HUES48 (cell line): ENCODE data around the gene GPANK1.
A peak's percentile ranks its signal among the peaks of the same experiment; 100 is the strongest.

Source experiments
- H3K27ac ChIP-seq: one replicate; pipeline ENCODE4 v1.7.0; 2013; ENCODE audit warnings: low read depth, low read length, inconsistent platforms
- H3K27me3 ChIP-seq: 2 replicates; pipeline ENCODE4 v1.6.1; 2013; ENCODE audit warnings: mild to moderate bottlenecking, low read length; ENCODE audit not compliant: control insufficient read depth, insufficient read depth
- H3K36me3 ChIP-seq: 2 replicates; pipeline ENCODE4 v1.6.1; 2013; ENCODE audit warnings: low read length; ENCODE audit not compliant: control insufficient read depth, insufficient read depth
- H3K4me1 ChIP-seq: 2 replicates; pipeline ENCODE4 v1.6.1; 2013; ENCODE audit warnings: mild to moderate bottlenecking, low read length; ENCODE audit not compliant: control insufficient read depth, insufficient read depth
- H3K4me3 ChIP-seq: 2 replicates; pipeline ENCODE4 v1.5.1; 2013; ENCODE audit warnings: mild to moderate bottlenecking, low read depth, low read length
- H3K9ac ChIP-seq: 2 replicates; pipeline ENCODE4 v1.6.1; 2013; ENCODE audit warnings: mild to moderate bottlenecking, low read depth, low read length, moderate library complexity
- H3K9me3 ChIP-seq: 2 replicates; pipeline ENCODE4 v1.6.1; 2013; ENCODE audit warnings: low read length; ENCODE audit not compliant: control insufficient read depth, insufficient read depth

GPANK1 gene

DNA sequence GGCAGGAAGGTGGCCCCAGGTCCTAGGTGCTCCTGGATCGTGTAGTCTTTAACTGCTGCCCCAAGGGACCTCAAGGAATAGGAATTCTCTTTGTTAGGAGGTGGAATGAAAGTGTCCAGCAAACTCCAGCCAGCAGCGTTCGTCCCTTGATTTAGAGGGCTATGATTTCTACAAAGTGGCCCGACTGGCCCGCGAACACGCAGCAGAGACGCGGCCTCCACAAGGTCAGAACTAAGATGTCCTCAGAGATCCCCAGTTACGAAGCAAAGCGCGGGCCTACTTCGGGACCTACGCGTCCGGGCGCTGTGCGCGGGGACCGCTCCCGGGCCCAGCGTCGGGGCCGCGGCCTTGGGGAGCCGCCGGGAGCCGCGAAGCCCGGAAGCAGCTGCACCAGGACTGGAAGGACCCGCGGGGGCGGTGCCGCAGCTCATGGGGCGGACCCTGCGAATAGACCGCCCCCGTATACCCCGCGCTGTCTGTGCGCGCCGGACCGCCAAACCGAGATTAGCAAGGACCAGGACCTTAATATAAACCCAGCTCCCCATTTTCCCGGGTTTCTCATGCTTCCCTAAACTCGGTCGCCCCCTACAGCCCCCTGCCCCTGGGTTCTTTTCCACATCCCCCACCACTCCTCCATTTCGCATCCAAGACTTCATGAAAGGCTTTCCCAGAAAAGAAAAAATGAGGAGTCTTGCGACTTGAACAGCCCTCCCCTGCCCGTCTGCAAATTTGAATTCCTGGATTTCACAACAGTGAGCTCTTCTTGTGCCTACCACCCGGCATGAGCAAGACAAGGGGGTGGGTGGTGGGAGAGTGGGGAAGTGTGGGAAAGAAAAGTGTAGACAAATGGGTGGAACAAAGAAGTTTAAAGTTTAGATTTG lies 4.2 kb downstream of the GPANK1 start, which contains the start of gene C6orf47:
C6orf47 (minus strand) TSS at position 398 of the 881 bp plus-strand sequence. CDS start 831 bp downstream, outside the sequence.
- peaks cover 32% of the 10 kb centered on the region for H3K36me3 ChIP-seq
- peaks cover 7% of the 10 kb centered on the region; the same call in 1 of the 2 replicates for H3K4me1 ChIP-seq
- H3K9ac ChIP-seq, result peak within 1 kb of the TSS; percentile 87
- no peaks in the 10 kb centered on the region for H3K9me3 ChIP-seq
- peak within 1 kb of the TSS; percentile 90 for H3K27ac ChIP-seq
- H3K27me3 ChIP-seq, result no peaks in the 10 kb centered on the region
- H3K4me3 ChIP-seq, result peak within 1 kb of the TSS; percentile 88

DNA sequence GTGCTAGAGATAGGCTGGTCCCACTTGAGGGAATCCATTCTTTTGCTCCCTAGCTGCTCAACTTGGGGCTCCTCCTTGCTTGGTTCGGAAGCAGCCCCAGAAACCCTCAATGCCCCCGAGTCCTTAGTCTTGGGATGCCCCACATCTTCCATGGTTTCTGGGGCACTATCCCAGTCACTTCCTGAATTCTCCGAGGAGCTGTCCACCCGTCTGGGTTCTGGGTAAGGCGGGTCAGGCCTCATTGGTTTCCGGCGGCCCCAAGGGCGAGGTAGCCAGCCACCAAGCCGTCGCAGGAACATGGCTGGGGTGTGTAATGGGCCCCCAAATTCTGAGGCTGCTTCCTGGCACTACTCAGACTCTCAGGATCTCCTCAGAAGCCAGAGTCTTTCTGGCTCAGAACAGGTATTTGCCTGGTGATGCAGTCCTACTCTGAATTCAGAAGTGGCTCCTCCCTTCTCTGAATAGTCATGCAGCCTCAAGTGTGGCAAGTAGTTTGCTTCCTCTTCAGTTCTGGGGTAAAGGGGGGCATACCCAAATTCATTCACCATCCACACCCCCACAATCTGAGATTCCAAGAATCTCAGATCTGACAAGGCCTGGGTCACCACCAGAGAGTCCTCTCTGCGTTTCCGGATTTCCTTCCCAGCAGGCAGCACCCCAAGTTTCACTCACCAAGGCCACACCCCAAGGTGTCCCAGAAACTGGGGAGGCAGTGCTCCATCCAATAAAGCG lies 5.0 kb downstream of the GPANK1 start:
- peak overlapping the region; percentile 88 for H3K4me3 ChIP-seq
- H3K36me3 ChIP-seq, result peaks cover 32% of the 10 kb centered on the region
- H3K4me1 ChIP-seq, result peaks cover 7% of the 10 kb centered on the region; the same call in 1 of the 2 replicates
- no peaks in the 10 kb centered on the region for H3K9me3 ChIP-seq
- peak overlapping the region; percentile 90 for H3K27ac ChIP-seq
- H3K27me3 ChIP-seq, result no peaks in the 10 kb centered on the region
- peak overlapping the region; percentile 87 for H3K9ac ChIP-seq

DNA sequence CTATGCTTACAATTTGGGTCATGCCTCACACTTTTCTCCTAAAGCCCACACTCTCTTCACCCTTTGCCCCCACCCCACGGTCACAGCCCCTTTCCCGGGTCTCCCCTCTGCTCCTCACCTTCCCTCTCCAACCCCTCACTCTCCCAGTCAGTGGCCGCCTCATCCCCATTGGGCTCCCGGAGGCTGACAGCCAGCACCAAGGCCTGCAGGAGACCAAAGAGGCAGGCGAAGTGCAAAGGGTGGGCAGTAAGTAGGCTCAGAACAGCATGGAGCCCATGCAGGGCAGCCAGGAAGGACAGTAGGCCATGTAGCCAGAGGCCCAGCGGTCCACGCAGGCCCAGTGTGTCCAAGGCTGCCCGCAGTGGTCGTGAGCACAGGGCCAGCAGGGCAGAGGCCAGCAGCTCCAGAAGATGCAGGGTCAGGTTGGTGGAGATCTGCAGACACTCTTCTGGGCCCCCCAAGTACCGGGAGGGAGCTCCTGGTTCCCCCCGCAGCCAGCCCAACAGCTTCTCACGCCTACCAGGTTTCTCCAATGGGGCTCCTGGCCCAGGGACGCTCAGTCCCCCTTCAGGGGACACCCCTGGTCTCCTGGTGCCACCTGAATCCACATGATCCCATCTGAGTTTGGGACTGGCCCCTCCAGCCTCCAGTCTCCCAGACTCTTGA lies 5.7 kb downstream of the GPANK1 start:
- no peaks in the 10 kb centered on the region for H3K27me3 ChIP-seq
- H3K9ac ChIP-seq, result no peak overlapping the region
- H3K36me3 ChIP-seq, result peaks cover 32% of the 10 kb centered on the region
- H3K4me1 ChIP-seq, result peaks cover 7% of the 10 kb centered on the region; the same call in 1 of the 2 replicates
- no peak overlapping the region for H3K27ac ChIP-seq
- H3K4me3 ChIP-seq, result peak overlapping the region; percentile 88
- H3K9me3 ChIP-seq, result no peaks in the 10 kb centered on the region

DNA sequence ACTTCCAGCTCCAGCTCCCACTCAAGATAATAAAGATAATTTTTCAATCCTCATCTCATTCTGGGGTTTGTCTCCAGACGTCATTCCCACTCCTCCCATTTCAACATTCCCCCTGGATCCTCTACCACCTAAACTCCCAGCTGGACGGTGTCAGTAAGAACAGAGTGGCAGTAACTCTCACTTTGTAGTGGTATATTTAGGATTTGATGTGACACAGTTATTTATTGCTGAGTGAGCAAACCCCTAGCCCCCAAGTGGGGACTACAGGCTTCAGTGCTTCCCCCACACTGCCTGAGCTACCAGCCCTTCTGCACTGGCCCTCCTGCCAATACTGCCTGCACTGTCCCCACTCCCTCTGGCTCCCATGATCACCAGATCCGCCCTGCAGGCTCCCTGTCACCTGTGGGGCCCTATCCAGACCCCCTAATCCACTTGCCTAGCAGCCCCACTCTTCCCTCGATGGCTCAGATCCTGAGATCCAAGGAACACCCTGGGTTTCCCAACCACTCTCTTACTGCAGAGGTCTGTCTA lies 6.6 kb downstream of the GPANK1 start:
- H3K27ac ChIP-seq, result no peak overlapping the region
- H3K4me1 ChIP-seq, result no peaks in the 10 kb centered on the region; the same call in 1 of the 2 replicates
- H3K4me3 ChIP-seq, result no peak overlapping the region
- peaks cover 24% of the 10 kb centered on the region for H3K36me3 ChIP-seq
- H3K27me3 ChIP-seq, result no peaks in the 10 kb centered on the region
- H3K9ac ChIP-seq, result no peak overlapping the region
- H3K9me3 ChIP-seq, result no peaks in the 10 kb centered on the region

DNA sequence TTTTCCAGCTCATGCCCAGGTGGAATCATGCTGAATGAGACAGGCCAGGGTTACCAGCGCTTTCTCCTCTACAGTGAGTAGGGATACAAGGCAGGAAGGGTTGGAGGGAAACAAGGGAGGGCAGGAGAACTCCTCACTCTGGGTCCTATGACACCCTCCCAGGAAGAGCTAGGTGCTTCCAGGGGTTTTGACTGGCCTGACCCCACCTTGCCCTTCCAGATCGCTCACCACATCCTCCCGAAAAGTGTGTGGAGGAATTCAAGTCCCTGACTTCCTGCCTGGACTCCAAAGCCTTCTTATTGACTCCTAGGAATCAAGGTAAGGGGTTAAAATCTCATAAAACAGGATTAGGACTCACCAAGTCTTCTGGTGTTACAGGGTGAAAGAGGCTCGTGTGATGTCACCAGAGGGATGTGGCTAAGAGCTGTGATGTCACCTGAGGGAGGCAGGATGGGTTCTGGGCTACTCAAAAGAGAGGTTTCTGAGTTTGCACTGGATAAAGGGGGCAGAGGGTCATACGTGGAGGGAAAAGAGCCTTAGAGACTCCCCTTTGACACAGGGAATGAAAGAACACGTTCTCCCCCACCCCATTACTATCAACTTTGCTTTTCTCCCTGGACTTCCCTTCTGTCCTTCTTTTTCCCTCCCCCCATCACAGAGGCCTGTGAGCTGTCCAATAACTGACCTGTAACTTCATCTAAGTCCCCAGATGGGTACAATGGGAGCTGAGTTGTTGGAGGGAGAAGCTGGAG lies 7.2 kb downstream of the GPANK1 start:
- H3K9ac ChIP-seq, result no peak overlapping the region
- H3K27me3 ChIP-seq, result no peaks in the 10 kb centered on the region
- H3K36me3 ChIP-seq, result peaks cover 17% of the 10 kb centered on the region
- no peaks in the 10 kb centered on the region for H3K9me3 ChIP-seq
- H3K4me1 ChIP-seq, result no peaks in the 10 kb centered on the region; the same call in 1 of the 2 replicates
- no peak overlapping the region for H3K4me3 ChIP-seq
- no peak overlapping the region for H3K27ac ChIP-seq

DNA sequence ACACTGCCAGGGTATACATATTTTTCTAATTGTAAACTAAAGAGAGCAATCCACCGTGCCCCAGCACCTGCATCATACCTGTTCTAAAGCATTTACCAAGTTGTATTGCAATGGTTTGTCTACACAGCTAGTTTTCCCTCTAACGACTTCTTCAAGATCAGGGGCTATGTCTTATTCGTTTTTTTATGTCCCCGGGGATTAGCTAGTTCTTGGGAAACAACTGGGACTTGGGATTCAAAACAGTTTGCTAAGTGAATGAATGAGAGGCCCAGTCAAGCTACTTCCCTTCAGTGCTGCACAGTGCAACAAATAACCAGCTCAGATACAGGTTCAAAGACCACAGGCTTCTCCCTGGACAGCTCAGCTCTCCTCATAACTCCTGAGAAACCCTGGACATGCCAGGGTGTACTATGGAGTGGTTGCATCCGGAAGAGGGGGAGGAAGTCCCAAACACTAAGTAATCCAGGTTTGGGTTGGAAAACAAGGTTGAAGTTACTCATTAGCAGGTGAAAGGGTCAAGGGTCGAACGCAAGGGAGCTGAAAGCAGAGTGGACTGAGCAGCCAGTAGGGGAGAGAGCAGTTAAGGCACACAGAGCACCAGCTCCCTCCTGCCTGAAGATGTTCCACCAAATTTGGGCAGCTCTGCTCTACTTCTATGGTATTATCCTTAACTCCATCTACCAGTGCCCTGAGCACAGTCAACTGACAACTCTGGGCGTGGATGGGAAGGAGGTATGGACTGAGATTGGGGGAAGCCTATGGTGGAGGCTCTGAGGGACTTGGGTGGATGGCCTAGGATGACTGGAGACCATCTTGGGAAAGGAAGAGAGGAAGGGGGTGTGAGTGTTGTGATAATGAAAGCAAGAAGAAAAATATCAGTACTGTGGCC lies 9.2 kb downstream of the GPANK1 start, which contains the start of gene APOM:
APOM (plus strand) TSS at position 546 of the 889 bp plus-strand sequence; CDS start at position 619, 73 bp downstream.
- Histone ChIP-seq H3K27ac (peak within 1 kb of the TSS; percentile 11), H3K9ac (no peak within 1 kb of the TSS)

DNA sequence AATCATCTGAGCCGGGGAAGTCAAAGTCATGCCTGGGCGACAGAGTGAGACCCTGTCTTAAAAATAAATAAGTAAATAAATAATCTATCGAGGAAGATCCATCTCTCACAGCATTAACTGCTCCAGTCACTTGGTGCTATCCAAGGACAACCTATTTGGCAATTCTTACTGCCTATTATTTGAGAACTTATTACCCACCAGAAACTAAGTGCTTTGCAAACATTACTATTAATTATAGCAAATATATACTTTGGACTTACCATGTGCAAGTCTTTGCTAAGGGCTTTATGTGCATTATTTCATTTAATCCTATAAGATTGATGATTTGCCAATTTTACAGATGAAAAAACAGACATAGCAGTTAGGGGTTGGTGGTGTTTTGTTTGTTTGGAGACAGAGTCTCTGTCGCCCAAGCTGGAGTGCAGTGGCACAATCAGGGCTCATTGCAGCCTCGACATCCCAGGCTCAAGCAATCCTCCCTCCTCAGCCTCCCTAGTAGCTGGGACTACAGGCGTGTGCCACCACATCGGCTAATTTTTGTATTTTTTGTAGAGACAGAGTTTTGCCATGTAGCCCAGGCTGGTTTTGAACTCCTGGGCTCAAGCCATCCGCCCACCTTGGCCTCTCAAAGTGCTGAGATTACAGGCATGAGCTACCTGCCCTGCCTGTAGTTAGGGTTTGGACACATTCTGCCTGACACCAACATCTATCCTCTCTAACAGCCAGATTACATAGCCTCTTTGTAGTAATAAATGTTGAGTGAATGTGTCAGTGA lies 10.0 kb downstream of the GPANK1 start:
- peaks cover 15% of the 10 kb centered on the region for H3K36me3 ChIP-seq
- no peaks in the 10 kb centered on the region for H3K27me3 ChIP-seq
- no peaks in the 10 kb centered on the region for H3K9me3 ChIP-seq
- peak overlapping the region; percentile 11 for H3K27ac ChIP-seq
- peaks cover 5% of the 10 kb centered on the region; the same call in 1 of the 2 replicates for H3K4me1 ChIP-seq
- no peak overlapping the region for H3K9ac ChIP-seq
- no peak overlapping the region for H3K4me3 ChIP-seq

More for the DNA sequence above, 9.2 kb downstream of the GPANK1 start, which contains the start of gene APOM:
- Histone ChIP-seq H3K9me3 (no peaks in the 10 kb centered on the region), H3K36me3 (peaks cover 11% of the 10 kb centered on the region), H3K27me3 (no peaks in the 10 kb centered on the region), H3K4me3 (no peak within 1 kb of the TSS), H3K4me1 (peaks cover 5% of the 10 kb centered on the region; the same call in 1 of the 2 replicates)

DNA sequence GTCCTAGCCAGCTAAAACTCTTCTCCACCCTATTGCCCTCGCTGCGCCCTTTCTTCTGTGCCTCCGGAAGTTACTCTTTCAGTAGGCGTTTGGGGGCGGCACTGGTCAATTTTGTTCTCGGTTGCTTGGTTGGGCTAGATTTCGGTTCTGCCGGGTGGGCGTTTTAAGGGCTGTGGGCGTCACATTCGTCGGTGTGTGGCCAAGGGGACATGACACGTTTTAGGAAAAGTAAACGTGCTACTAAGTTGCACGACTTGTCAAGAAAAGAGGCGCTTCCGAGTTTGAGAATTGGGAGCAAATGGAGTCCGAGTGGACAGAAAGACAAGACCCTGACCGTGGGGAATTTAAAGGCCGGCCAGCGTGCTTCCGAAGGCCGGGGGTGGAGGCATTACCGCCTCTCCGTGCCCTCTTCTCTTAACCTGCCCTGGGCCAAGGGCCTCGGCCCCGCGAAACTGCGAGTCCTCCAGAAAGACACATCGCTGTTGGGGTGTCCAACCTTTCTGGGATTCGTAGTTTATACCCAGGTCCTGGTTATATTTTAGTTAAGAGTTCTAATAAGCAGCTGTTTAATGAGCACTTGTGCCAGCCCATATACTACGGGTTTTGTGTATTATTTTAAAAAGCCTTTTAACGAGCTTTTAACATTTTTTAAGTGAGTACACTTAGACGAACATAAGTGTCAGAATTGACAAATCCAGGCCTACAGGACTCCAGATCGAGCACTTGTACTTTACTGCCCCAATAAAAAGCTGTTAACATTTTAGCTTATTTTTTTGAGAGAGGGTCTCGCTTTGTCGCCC lies 11.7 kb downstream of the GPANK1 start:
- H3K4me1 ChIP-seq, result peaks cover 5% of the 10 kb centered on the region; the same call in 1 of the 2 replicates
- peak overlapping the region; percentile 91 for H3K9ac ChIP-seq
- peaks cover 31% of the 10 kb centered on the region for H3K36me3 ChIP-seq
- peak overlapping the region; percentile 95 for H3K4me3 ChIP-seq
- no peaks in the 10 kb centered on the region for H3K27me3 ChIP-seq
- peak overlapping the region; percentile 100 for H3K27ac ChIP-seq
- H3K9me3 ChIP-seq, result no peaks in the 10 kb centered on the region
